H1 (cell line): ENCODE data around the gene COL19A1. TPM values are rescaled to one million over a fixed set of nuclear protein-coding genes. Genes with fewer than 3 reads are reported as not detected.

Experiments used
- CTCF ChIA-PET: fragments of 300-600 bp; sonication (Branson Sonifier 250); formaldehyde crosslinking; loops from one replicate; lab custom pipeline; 2021; ENCODE audit not compliant: partially characterized antibody; lab: Charles Lee
- POLR2A ChIA-PET: fragments of 300-600 bp; sonication (Branson Sonifier 250); formaldehyde crosslinking; loops from one replicate; lab custom pipeline; 2021; ENCODE audit warnings: inconsistent platforms; ENCODE audit not compliant: partially characterized antibody; lab: Charles Lee
- DNase-seq, 2 experiments: peaks; one replicate each; pipeline versions ENCODE4 v3.0.0 to v3.0.0-alpha.2; 2010 to 2022; ENCODE audit warnings: low spot score in 2 of 2, low read depth in 1 of 2, mixed read lengths in 1 of 2
- FAIRE-seq: peaks from 2 replicates; lab custom pipeline; 2011; peaks lifted over from hg19 to GRCh38; lab: Jason Lieb, UNC
- H2AFZ ChIP-seq: 2 replicates; pipeline ENCODE4 v1.8.1; 2012; ENCODE audit warnings: low read length, inconsistent platforms
- H2AK5ac ChIP-seq: 2 replicates; pipeline ENCODE4 v1.6.1; 2013; ENCODE audit warnings: low read depth, low read length
- H2BK120ac ChIP-seq: replicated peaks from 2 replicates; pipeline ENCODE3; 2013; ENCODE audit warnings: low read depth, low read length, inconsistent platforms
- H2BK12ac ChIP-seq: 2 replicates; pipeline ENCODE4 v1.6.1; 2013; ENCODE audit warnings: low read depth, low read length
- H2BK15ac ChIP-seq: 2 replicates; pipeline ENCODE4 v1.6.1; 2013; ENCODE audit warnings: low read length
- H2BK20ac ChIP-seq: 2 replicates; pipeline ENCODE4 v1.6.1; 2013; ENCODE audit warnings: low read length
- H2BK5ac ChIP-seq: 2 replicates; pipeline ENCODE4 v1.6.1; 2013; ENCODE audit warnings: low read depth, low read length
- H3K14ac ChIP-seq: 2 replicates; pipeline ENCODE4 v1.6.1; 2013; ENCODE audit warnings: inconsistent platforms; ENCODE audit not compliant: insufficient read length
- H3K18ac ChIP-seq: 2 replicates; pipeline ENCODE4 v1.6.1; 2013; ENCODE audit warnings: low read length; ENCODE audit errors: extremely low read depth
- H3K23ac ChIP-seq: 2 replicates; pipeline ENCODE4 v1.6.1; 2013; ENCODE audit warnings: inconsistent platforms; ENCODE audit not compliant: insufficient read length
- H3K23me2 ChIP-seq: 2 replicates; pipeline ENCODE4 v1.6.1; 2013; ENCODE audit warnings: low read depth, low read length
- H3K27ac ChIP-seq: 2 replicates; pipeline ENCODE4 v1.6.1; 2011; ENCODE audit warnings: low read depth, low read length, inconsistent platforms
- H3K27me3 ChIP-seq, 4 experiments: replicated peaks in 1 of 4; 1 replicate in 1 of 4; 2 replicates in 3 of 4; pipeline versions ENCODE4 v1.6.1 to v1.8.1; 2011 to 2013; ENCODE audit warnings: low read length in 3 of 4, mild to moderate bottlenecking in 3 of 4, inconsistent platforms in 2 of 4, mixed read lengths in 2 of 4, moderate library complexity in 1 of 4; ENCODE audit not compliant: control insufficient read depth in 3 of 4, insufficient read depth in 3 of 4; ENCODE audit errors: extremely low read depth in 1 of 4
- H3K36me3 ChIP-seq, 4 experiments: 2 replicates each; pipeline versions ENCODE4 v1.6.1 to v1.8.1; 2011 to 2013; ENCODE audit warnings: mild to moderate bottlenecking in 4 of 4, low read length in 3 of 4, moderate library complexity in 2 of 4, control low read depth in 1 of 4, inconsistent platforms in 1 of 4; ENCODE audit not compliant: insufficient read depth in 4 of 4, control insufficient read depth in 2 of 4
- H3K4ac ChIP-seq: replicated peaks from 2 replicates; pipeline ENCODE3; 2013; ENCODE audit warnings: low read length, low read depth, mixed read lengths, inconsistent platforms; ENCODE audit not compliant: insufficient read length
- H3K4me1 ChIP-seq, 4 experiments: replicated peaks in 1 of 4; 1 replicate in 1 of 4; 2 replicates in 3 of 4; pipeline versions ENCODE4 v1.6.1 to v1.8.1; 2011 to 2013; ENCODE audit warnings: low read length in 3 of 4, inconsistent platforms in 2 of 4, mixed read lengths in 1 of 4; ENCODE audit not compliant: insufficient read depth in 4 of 4, control insufficient read depth in 3 of 4
- H3K4me2 ChIP-seq, 2 experiments: 2 replicates each; pipeline versions ENCODE4 v1.6.1 to v1.8.1; 2011 to 2013; ENCODE audit warnings: low read depth in 2 of 2, low read length in 2 of 2, control low read depth in 1 of 2, inconsistent platforms in 1 of 2, mild to moderate bottlenecking in 1 of 2; ENCODE audit not compliant: insufficient read depth in 1 of 2
- H3K4me3 ChIP-seq, 4 experiments: fragments of 200-600, 300-600 bp in 1 of 4; sonication (generic), shearing (Covaris generic), sonication (Bioruptor Twin) in 1 of 4; 2 replicates each; pipeline versions ENCODE4 v1.5.1 to v1.8.1; 2011 to 2016; ENCODE audit warnings: low read length in 4 of 4, low read depth in 3 of 4, control low read depth in 2 of 4, inconsistent platforms in 2 of 4, mild to moderate bottlenecking in 2 of 4, mixed read lengths in 1 of 4, moderate library complexity in 1 of 4; ENCODE audit not compliant: insufficient read depth in 2 of 4; ENCODE audit errors: extremely low read depth in 1 of 4
- H3K56ac ChIP-seq: replicated peaks from 2 replicates; pipeline ENCODE3; 2013; ENCODE audit warnings: low read depth, mild to moderate bottlenecking, mixed read lengths, low read length, inconsistent platforms; ENCODE audit not compliant: insufficient read length
- H3K79me1 ChIP-seq: 2 replicates; pipeline ENCODE4 v1.6.1; 2013; ENCODE audit warnings: low read depth, low read length, control low read depth
- H3K79me2 ChIP-seq, 2 experiments: 2 replicates each; pipeline versions ENCODE4 v1.6.1 to v1.8.1; 2012 to 2013; ENCODE audit warnings: low read length in 2 of 2, mild to moderate bottlenecking in 2 of 2, inconsistent platforms in 1 of 2; ENCODE audit not compliant: insufficient read depth in 2 of 2, control insufficient read depth in 1 of 2
- H3K9ac ChIP-seq, 4 experiments: replicated peaks in 1 of 4; 1 replicate in 1 of 4; 2 replicates in 3 of 4; pipeline versions ENCODE4 v1.6.1 to v1.8.1; 2011 to 2013; ENCODE audit warnings: low read depth in 3 of 4, low read length in 3 of 4, control low read depth in 2 of 4, mild to moderate bottlenecking in 2 of 4, moderate library complexity in 2 of 4, inconsistent platforms in 1 of 4; ENCODE audit errors: extremely low read depth in 1 of 4
- H3K9me3 ChIP-seq, 2 experiments: 2 replicates each; pipeline versions ENCODE4 v1.6.1 to v1.8.1; 2012 to 2013; ENCODE audit warnings: mild to moderate bottlenecking in 2 of 2, moderate library complexity in 2 of 2, control low read depth in 1 of 2, inconsistent platforms in 1 of 2, low read depth in 1 of 2, low read length in 1 of 2, mixed read lengths in 1 of 2; ENCODE audit not compliant: insufficient read depth in 2 of 2
- H4K20me1 ChIP-seq, 2 experiments: replicated peaks in 1 of 2; 2 replicates each; pipeline versions ENCODE3 to v1.8.1; 2011 to 2013; ENCODE audit warnings: inconsistent platforms in 2 of 2, low read length in 2 of 2, mild to moderate bottlenecking in 1 of 2; ENCODE audit not compliant: insufficient read depth in 2 of 2, control insufficient read depth in 1 of 2
- H4K5ac ChIP-seq: 2 replicates; pipeline ENCODE4 v1.6.1; 2013; ENCODE audit warnings: low read length, low read depth, mixed read lengths, inconsistent platforms; ENCODE audit not compliant: insufficient read length
- H4K8ac ChIP-seq: 2 replicates; pipeline ENCODE4 v1.8.0; 2013; ENCODE audit warnings: mild to moderate bottlenecking, moderate library complexity, low read length, inconsistent platforms; ENCODE audit not compliant: insufficient read depth; ENCODE audit errors: extremely low read depth
- H4K91ac ChIP-seq: replicated peaks from 2 replicates; pipeline ENCODE3; 2013; ENCODE audit warnings: low read length, mixed read lengths, inconsistent platforms; ENCODE audit not compliant: insufficient read length
- BACH1 ChIP-seq: IDR thresholded peaks from 2 replicates; pipeline ENCODE4 v1.6.1; 2012; ENCODE audit warnings: low read length, improper control_type of control experiment
- BCL11A ChIP-seq, 2 experiments: IDR thresholded peaks; one replicate each; pipeline ENCODE4 v1.6.1; 2011; ENCODE audit warnings: low read depth in 2 of 2, low read length in 2 of 2, mild to moderate bottlenecking in 2 of 2
- CTBP2 ChIP-seq: IDR thresholded peaks from 2 replicates; pipeline ENCODE4 v1.7.0; 2011; ENCODE audit warnings: borderline replicate concordance, mild to moderate bottlenecking, moderate library complexity, mixed read lengths, low read length; ENCODE audit not compliant: insufficient read depth, insufficient read length
- EP300 ChIP-seq, 2 experiments: IDR thresholded peaks; 1 replicate in 1 of 2; 2 replicates in 1 of 2; pipeline ENCODE4 v1.6.1; 2011 to 2012; ENCODE audit warnings: low read depth in 2 of 2, low read length in 2 of 2, mild to moderate bottlenecking in 2 of 2, borderline replicate concordance in 1 of 2, inconsistent platforms in 1 of 2, moderate library complexity in 1 of 2
- FOSL1 ChIP-seq: IDR thresholded peaks from 2 replicates; pipeline ENCODE4 v1.6.1; 2011; ENCODE audit warnings: mild to moderate bottlenecking, low read depth, low read length, moderate library complexity; ENCODE audit not compliant: insufficient read depth
- KDM1A ChIP-seq: fragments of 200-600, 300-600 bp; sonication (generic); IDR thresholded peaks from 2 replicates; pipeline ENCODE4 v1.7.1; 2016; ENCODE audit warnings: mild to moderate bottlenecking, low read length, borderline replicate concordance
- NANOG ChIP-seq: IDR thresholded peaks from 2 replicates; pipeline ENCODE4 v1.6.1; 2011; ENCODE audit warnings: low read length, low read depth, mild to moderate bottlenecking, inconsistent platforms; ENCODE audit not compliant: insufficient read depth, poor library complexity, severe bottlenecking
- PHF8 ChIP-seq: fragments of 200-600 bp; sonication (generic); conservative IDR thresholded peaks from 2 replicates; pipeline ENCODE4 v1.7.1; 2012; ENCODE audit warnings: low read depth, mild to moderate bottlenecking, inconsistent platforms, low read length, moderate library complexity
- RBBP5 ChIP-seq: IDR thresholded peaks from 2 replicates; pipeline ENCODE4 v1.7.1; 2012; ENCODE audit warnings: low read depth, mild to moderate bottlenecking, inconsistent platforms, low read length, moderate library complexity, borderline replicate concordance
- SP1 ChIP-seq: IDR thresholded peaks from 2 replicates; pipeline ENCODE4 v1.6.1; 2011; ENCODE audit warnings: low read depth, low read length
- SRF ChIP-seq: IDR thresholded peaks from 2 replicates; pipeline ENCODE4 v1.6.1; 2011; ENCODE audit warnings: mild to moderate bottlenecking, low read depth, low read length, moderate library complexity
- TAF7 ChIP-seq: optimal IDR thresholded peaks from 2 replicates; pipeline ENCODE3; 2011; ENCODE audit warnings: low read depth, mild to moderate bottlenecking, inconsistent platforms, low read length, moderate library complexity, borderline replicate concordance
- TBP ChIP-seq: IDR thresholded peaks from 2 replicates; pipeline ENCODE4 v1.6.1; 2011; ENCODE audit warnings: low read depth, low read length, improper control_type of control experiment
- YY1 ChIP-seq: IDR thresholded peaks from 2 replicates; pipeline ENCODE4 v1.6.1; 2011; ENCODE audit warnings: low read depth, mild to moderate bottlenecking, low read length
- ZNF274 ChIP-seq: IDR thresholded peaks from 2 replicates; pipeline ENCODE4 v1.7.0; 2012; ENCODE audit warnings: low read length, borderline replicate concordance; ENCODE audit errors: extremely low read depth
- WGBS, 2 experiments: shearing (Covaris generic) in 1 of 2; methylation state at CpG; one replicate each; pipeline versions ENCODE4 v1.1.6 to v1.1.7; 2013 to 2015; ENCODE audit warnings: low lambda C conversion rate in 2 of 2, mixed read lengths in 2 of 2, inconsistent platforms in 1 of 2, low coverage in 1 of 2, missing lambda C conversion rate in 1 of 2; ENCODE audit not compliant: insufficient replicate concordance in 2 of 2, insufficient coverage in 1 of 2, insufficient read length in 1 of 2; ENCODE audit errors: extremely low coverage in 1 of 2, missing lambda C conversion rate in 1 of 2; 5-methylcytosine and 5-hydroxymethylcytosine counted together
- polyA plus RNA-seq, 7 experiments: library from polyadenylated mRNA; depleted of rRNA in 3 of 7; stranded (reverse) in 5 of 7; unstranded in 2 of 7; fragments of >200 nt in 5 of 7; fragments of 200-250 nt in 2 of 7; gene quantifications; 1 replicate in 5 of 7; 2 replicates in 1 of 7; 4 replicates in 1 of 7; pipeline versions ENCODE4 v1.2.1 to v1.2.3, GENCODE V29; 2011 to 2013; ENCODE audit warnings: missing spikeins in 2 of 7, mixed read lengths in 2 of 7
- total RNA-seq: library from RNA; stranded (reverse); fragmentation: NEBNext Ultra II Directional; extraction: Animal tissue kit (Norgen Biotek cat#: 25700); gene quantifications from 2 replicates; pipeline ENCODE4 v1.2.1, GENCODE V29; 2021

The COL19A1 gene
- total and polyA plus RNA-seq, 2 of the 8 experiments (the other 6 are each of a cell fraction or from before 2014, with no cell fraction given) = not detected

DNA sequence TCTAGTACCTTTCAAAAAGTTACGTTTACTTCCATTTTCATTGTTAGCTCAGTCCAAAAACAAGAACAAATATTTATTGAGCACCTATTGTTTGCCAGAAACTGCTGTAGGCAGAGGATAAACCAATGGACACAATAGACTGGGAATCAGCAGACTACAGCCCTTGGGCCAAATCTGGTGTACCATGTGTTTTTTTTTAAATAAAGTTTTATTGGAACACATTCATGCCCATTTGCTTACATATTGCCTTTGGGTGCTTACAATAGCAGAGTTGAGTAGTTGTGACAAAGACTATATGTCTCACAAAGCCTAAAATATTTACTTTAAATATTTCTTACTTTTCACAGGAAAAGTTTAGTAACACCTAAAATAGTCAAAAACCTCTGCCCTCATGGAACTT lies 220.4 kb downstream of the COL19A1 start:
- Histone ChIP-seq H2AK5ac (no peak overlapping the region), H3K79me1 (no peaks in the 10 kb centered on the region), H2BK12ac (no peak overlapping the region), H4K5ac (no peak overlapping the region), H4K20me1 (no peaks in the 10 kb centered on the region), H3K9ac (no peak overlapping the region), H3K4me3 (no peak overlapping the region), H3K23ac (no peak overlapping the region), H3K14ac (no peak overlapping the region), H3K4ac (no peak overlapping the region), H3K23me2 (no peaks in the 10 kb centered on the region), H3K27me3 (no peaks in the 10 kb centered on the region), H3K4me1 (no peaks in the 10 kb centered on the region), H2BK5ac (no peak overlapping the region), H3K4me2 (no peak overlapping the region), H2BK120ac (no peak overlapping the region), H2BK20ac (no peak overlapping the region), H4K8ac (no peak overlapping the region), H4K91ac (no peak overlapping the region), H3K56ac (no peak overlapping the region), H2AFZ (no peak overlapping the region), H3K36me3 (no peaks in the 10 kb centered on the region), H3K18ac (no peak overlapping the region), H3K27ac (no peak overlapping the region), H2BK15ac (no peak overlapping the region), H3K79me2 (no peaks in the 10 kb centered on the region), H3K9me3 (no peaks in the 10 kb centered on the region)
- DNase-seq = no peak
- no peak for FAIRE-seq
- CTCF ChIA-PET = interaction anchor here (1.1 kb wide), 1 partner anchor 290 kb away, joined by 3 read pairs; the partner anchor contains the start of gene LMBRD1
- POLR2A ChIA-PET = no interaction called here
- WGBS, 2 experiments = 83% methylated on average over 1 of the region's 1 CpG; no CpG with 5 or more reads in 1 of the 2 experiments
- no peak for TF ChIP-seq FOSL1
- no peak for TF ChIP-seq SP1
- TF ChIP-seq KDM1A = no peak
- no peak for TF ChIP-seq EP300 (IDR thresholded peaks at IDR 0.05; ENCODE audit: borderline replicate concordance in 1 of 2, low read depth in 2 of 2, low read length in 2 of 2)
- no peak for TF ChIP-seq RBBP5
- TF ChIP-seq SRF = no peak
- no peak for TF ChIP-seq CTBP2
- no peak for TF ChIP-seq YY1
- TF ChIP-seq ZNF274 = no peak
- TF ChIP-seq NANOG = no peak
- TF ChIP-seq BCL11A (IDR thresholded peaks at IDR 0.05; ENCODE audit: low read depth in 2 of 2, low read length in 2 of 2) = no peak
- no peak for TF ChIP-seq TBP
- TF ChIP-seq TAF7 = no peak
- TF ChIP-seq PHF8 = no peak
- no peak for TF ChIP-seq BACH1
